Neural cell (in vitro differentiated cells): ENCODE data around the gene ALS2CL. TPM values are rescaled to one million over a fixed set of nuclear protein-coding genes. Genes with fewer than 3 reads are reported as not detected.

Experiments used
- H2AFZ ChIP-seq: fragments of 200-600, 300-800 bp; sonication (generic), shearing (Covaris generic); 2 replicates; pipeline ENCODE4 v1.6.0; 2014; ENCODE audit warnings: low read depth, mild to moderate bottlenecking, antibody characterized with exemption, low read length, moderate library complexity
- H3F3A ChIP-seq: fragments of 200-600 bp; shearing (Covaris generic); 2 replicates; pipeline ENCODE4 v1.6.1; 2016; ENCODE audit warnings: mild to moderate bottlenecking, moderate library complexity, mixed read lengths, antibody characterized with exemption, low read length; ENCODE audit not compliant: insufficient read depth, poor library complexity, severe bottlenecking
- H3K27ac ChIP-seq: fragments of 200-600, 300-800 bp; sonication (generic), shearing (Covaris generic); 2 replicates; pipeline ENCODE4 v1.5.1; 2014; ENCODE audit warnings: mild to moderate bottlenecking, low read length, moderate library complexity
- H3K27me3 ChIP-seq: fragments of 300-800, 200-600 bp; sonication (generic), shearing (Covaris generic); 2 replicates; pipeline ENCODE4 v1.6.0; 2014; ENCODE audit warnings: mild to moderate bottlenecking, low read depth, low read length, moderate library complexity; ENCODE audit not compliant: insufficient read depth
- H3K36me3 ChIP-seq: fragments of 300-800, 200-600 bp; sonication (generic), shearing (Covaris generic); 2 replicates; pipeline ENCODE4 v1.5.1; 2014; ENCODE audit warnings: mild to moderate bottlenecking, antibody characterized with exemption, low read length, moderate library complexity; ENCODE audit not compliant: insufficient read depth
- H3K4me2 ChIP-seq: fragments of 300-800, 200-600 bp; sonication (generic), shearing (Covaris generic); 2 replicates; pipeline ENCODE4 v1.6.0; 2014; ENCODE audit warnings: mild to moderate bottlenecking, low read length
- H3K4me3 ChIP-seq: fragments of 300-800, 200-600 bp; sonication (generic), shearing (Covaris generic); 2 replicates; pipeline ENCODE4 v1.5.1; 2014; ENCODE audit warnings: mild to moderate bottlenecking, low read length, moderate library complexity
- H3K79me2 ChIP-seq: fragments of 200-600 bp; shearing (Covaris generic); replicated peaks from 2 replicates; pipeline ENCODE4 v1.6.0; 2014; ENCODE audit warnings: mild to moderate bottlenecking, low read length, moderate library complexity; ENCODE audit not compliant: insufficient read depth
- H3K9ac ChIP-seq: fragments of 300-800, 200-600 bp; sonication (generic), shearing (Covaris generic); 2 replicates; pipeline ENCODE4 v1.6.1; 2016; ENCODE audit warnings: mild to moderate bottlenecking, low read length, mixed read lengths
- H3K9me2 ChIP-seq: fragments of 200-600 bp; shearing (Covaris generic); 2 replicates; pipeline ENCODE4 v1.6.1; 2016; ENCODE audit warnings: mild to moderate bottlenecking, low read length, mixed read lengths; ENCODE audit not compliant: insufficient read depth
- H3K9me3 ChIP-seq: fragments of 200-600, 300-800 bp; sonication (generic), shearing (Covaris generic); 2 replicates; pipeline ENCODE4 v1.6.1; 2016; ENCODE audit warnings: mild to moderate bottlenecking, mixed run types, low read length, moderate library complexity, mixed read lengths
- H4K20me1 ChIP-seq: fragments of 200-600 bp; shearing (Covaris generic); 2 replicates; pipeline ENCODE4 v1.6.1; 2016; ENCODE audit warnings: mild to moderate bottlenecking, mixed run types; ENCODE audit not compliant: insufficient read depth
- CTCF ChIP-seq: fragments of 450-650 bp; IDR thresholded peaks from 2 replicates; pipeline ENCODE4 v1.5.1; 2014; ENCODE audit warnings: antibody characterized with exemption, mild to moderate bottlenecking, moderate library complexity; ENCODE audit not compliant: poor library complexity, severe bottlenecking
- EP300 ChIP-seq: fragments of 450-650 bp; conservative IDR thresholded peaks from 2 replicates; pipeline ENCODE4 v1.6.1; 2014; ENCODE audit warnings: antibody characterized with exemption, mild to moderate bottlenecking, moderate library complexity; ENCODE audit not compliant: poor library complexity, severe bottlenecking
- EZH2 ChIP-seq: fragments of 200-600, 300-800 bp; shearing (Covaris generic), sonication (generic); IDR thresholded peaks from 2 replicates; pipeline ENCODE4 v1.6.1; 2014; ENCODE audit warnings: antibody characterized with exemption, low read length, borderline replicate concordance, mild to moderate bottlenecking; ENCODE audit not compliant: insufficient read depth, poor library complexity, severe bottlenecking
- MXI1 ChIP-seq: fragments of 450-650 bp; conservative IDR thresholded peaks from 2 replicates; pipeline ENCODE4 v1.6.1; 2014; ENCODE audit warnings: antibody characterized with exemption, mild to moderate bottlenecking; ENCODE audit not compliant: poor library complexity, severe bottlenecking
- POLR2AphosphoS5 ChIP-seq: IDR thresholded peaks from 2 replicates; pipeline ENCODE4 v1.6.1; 2012
- RAD21 ChIP-seq: fragments of 450-650 bp; conservative IDR thresholded peaks from 2 replicates; pipeline ENCODE4 v1.6.1; 2014; ENCODE audit warnings: antibody characterized with exemption, mild to moderate bottlenecking, moderate library complexity
- REST ChIP-seq: IDR thresholded peaks from 2 replicates; pipeline ENCODE4 v1.6.1; 2012; ENCODE audit warnings: borderline replicate concordance
- SMC3 ChIP-seq: fragments of 450-650 bp; conservative IDR thresholded peaks from 2 replicates; pipeline ENCODE4 v1.6.1; 2014; ENCODE audit warnings: antibody characterized with exemption, mild to moderate bottlenecking, moderate library complexity; ENCODE audit not compliant: poor library complexity
- TAF1 ChIP-seq: IDR thresholded peaks from 2 replicates; pipeline ENCODE4 v1.6.1; 2012; ENCODE audit warnings: low read depth
- polyA plus RNA-seq: library from polyadenylated mRNA; depleted of rRNA; stranded (reverse); fragments of >200 nt; gene quantifications from 2 replicates; pipeline ENCODE4 v1.2.3, GENCODE V29; 2014

The ALS2CL gene
- polyA plus RNA-seq, 1 donor from 2014 or later = 0.11 TPM

DNA sequence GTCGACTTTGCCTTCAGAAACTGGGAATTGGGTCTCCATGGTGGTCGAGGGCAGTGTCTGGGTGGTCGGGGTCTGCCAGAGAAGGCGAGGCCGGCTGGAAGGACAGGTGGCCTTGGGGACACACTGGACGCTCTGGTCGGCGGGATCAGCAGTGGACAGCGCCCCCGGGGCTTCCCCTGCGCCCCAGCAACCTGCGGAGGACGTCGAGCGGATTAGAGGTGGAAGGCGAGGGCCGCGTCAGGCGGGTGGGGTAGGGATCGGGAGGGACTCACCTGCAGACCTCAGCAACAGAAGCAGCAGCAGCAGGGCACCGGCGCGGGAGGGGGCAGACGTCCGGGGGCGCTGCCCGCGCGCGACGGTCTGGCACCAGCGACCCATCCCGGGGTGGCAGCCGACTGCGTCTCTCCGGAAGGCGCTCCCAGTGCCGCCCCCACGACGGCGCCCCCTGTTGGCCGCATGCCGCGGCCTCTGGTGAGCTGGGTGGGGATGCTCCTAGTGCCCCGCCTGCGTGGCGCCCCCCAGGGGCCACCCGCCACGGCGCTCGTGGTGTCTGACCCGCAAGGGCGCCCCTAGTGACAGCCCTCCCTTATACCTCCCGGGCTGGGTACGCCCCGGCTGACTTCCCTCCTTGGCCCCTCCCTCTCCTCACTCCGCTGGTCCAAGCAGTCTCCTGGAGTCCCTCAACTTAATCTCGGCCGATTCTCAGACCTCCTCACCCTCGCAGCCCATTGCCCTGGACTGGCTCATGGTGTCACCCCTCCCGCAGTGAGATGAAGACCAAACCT, 24.2 kb upstream of the ALS2CL start, which contains the start of gene PRSS50:
TSS of gene PRSS50 (minus strand) at position 423 of the 785 bp plus-strand sequence. CDS start at position 378, 45 bp downstream.
- Histone ChIP-seq H4K20me1 (no peaks in the 10 kb centered on the region), H3K27me3 (no peaks in the 10 kb centered on the region), H3K36me3 (no peaks in the 10 kb centered on the region), H3F3A (no peaks in the 10 kb centered on the region), H2AFZ (no peak within 1 kb of the TSS), H3K27ac (no peak within 1 kb of the TSS), H3K9ac (no peak within 1 kb of the TSS), H3K9me2 (no peaks in the 10 kb centered on the region), H3K4me3 (no peak within 1 kb of the TSS), H3K9me3 (no peaks in the 10 kb centered on the region), H3K79me2 (no peaks in the 10 kb centered on the region), H3K4me2 (no peak within 1 kb of the TSS)
- TF ChIP-seq CTCF = no peak
- no peak for TF ChIP-seq RAD21
- no peak for TF ChIP-seq TAF1
- TF ChIP-seq POLR2AphosphoS5 = no peak
- TF ChIP-seq MXI1 = no peak
- no peak for TF ChIP-seq EP300
- TF ChIP-seq SMC3 = no peak
- no peak for TF ChIP-seq EZH2
- TF ChIP-seq REST = no peak

DNA sequence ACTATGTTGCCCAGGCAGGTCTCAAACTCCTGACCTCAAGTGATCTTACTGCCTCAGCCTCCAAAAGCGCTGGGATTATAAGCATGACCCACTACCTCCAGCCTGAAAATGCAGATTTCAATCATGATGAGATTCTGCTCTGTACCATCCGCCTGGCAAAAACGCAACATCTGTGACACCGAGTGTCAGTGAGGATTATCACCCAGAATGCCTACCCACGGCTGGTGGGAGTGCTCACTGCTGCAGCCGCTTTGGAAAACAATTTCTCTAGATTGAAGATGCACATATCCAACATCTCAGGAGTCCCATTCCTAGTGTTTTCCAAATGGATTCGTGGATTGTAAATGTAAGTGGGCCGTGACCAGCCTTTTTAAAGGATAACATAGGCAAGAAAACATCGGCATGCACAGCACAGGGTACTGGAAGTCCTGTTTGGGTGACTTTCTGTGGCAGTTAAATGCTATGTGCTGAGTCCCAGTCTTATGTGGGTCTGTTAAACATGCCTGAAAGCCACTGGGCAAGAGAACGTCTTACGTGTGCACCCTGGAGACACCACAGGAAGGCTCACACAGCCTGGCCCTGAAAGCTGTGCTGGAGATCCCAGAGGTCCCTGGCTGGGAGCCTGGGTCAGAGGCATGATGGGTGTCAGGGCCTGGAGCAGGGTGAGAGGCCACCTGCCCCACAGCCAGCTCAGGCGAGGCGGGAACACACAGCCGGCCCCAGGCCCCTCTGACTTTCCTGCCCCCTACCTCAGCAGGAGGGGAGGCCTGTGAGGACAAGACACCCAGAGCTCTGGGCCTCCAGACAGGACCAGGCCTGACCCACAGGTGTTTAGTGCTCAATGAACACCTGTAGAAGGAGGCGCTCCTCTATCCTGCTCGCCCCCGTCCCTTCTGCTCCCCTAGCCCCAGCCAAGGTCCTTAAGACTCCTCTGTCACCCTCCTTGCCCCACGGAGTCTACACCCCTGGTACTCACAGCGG, 23.3 kb upstream of the ALS2CL start:
- H3K79me2 ChIP-seq = no peaks in the 10 kb centered on the region
- no peaks in the 10 kb centered on the region for H3K36me3 ChIP-seq
- H3K4me3 ChIP-seq = no peak overlapping the region
- no peak overlapping the region for H3K9ac ChIP-seq
- H3F3A ChIP-seq = no peaks in the 10 kb centered on the region
- no peak overlapping the region for H2AFZ ChIP-seq
- no peak for TF ChIP-seq CTCF
- no peak for TF ChIP-seq EP300
- TF ChIP-seq MXI1 = no peak
- TF ChIP-seq TAF1 = no peak
- TF ChIP-seq EZH2 = no peak
- no peak for TF ChIP-seq REST
- TF ChIP-seq SMC3 = no peak
- no peak for TF ChIP-seq POLR2AphosphoS5
- TF ChIP-seq RAD21 = no peak
- H4K20me1 ChIP-seq = no peaks in the 10 kb centered on the region
- H3K4me2 ChIP-seq = no peak overlapping the region
- no peaks in the 10 kb centered on the region for H3K27me3 ChIP-seq
- H3K27ac ChIP-seq = no peak overlapping the region
- H3K9me2 ChIP-seq = no peaks in the 10 kb centered on the region
- H3K9me3 ChIP-seq = no peaks in the 10 kb centered on the region
